Stimulated activated memory B cell treated with anti-CD40 and anti-IgM and Interleukin-4, amounts not matched to agents 10 μg/mL and 1 μg/mL and 100 μg/mL, for 72 hours (primary cell): ENCODE results near the gene SIVA1.

Experiments
- ATAC-seq: fragments of 150-1000 bp; cut with Tn5 transposase; 2 replicates; pipeline ENCODE4 v1.10.0; 2021
- H3K27ac Mint-ChIP-seq: one replicate; pipeline ENCODE4 v1.8.0; 2022; ENCODE audit warnings: mild to moderate bottlenecking, mixed read lengths
- H3K27me3 Mint-ChIP-seq: one replicate; pipeline ENCODE4 v1.8.0; 2022; ENCODE audit warnings: mixed read lengths
- H3K36me3 Mint-ChIP-seq: one replicate; pipeline ENCODE4 v1.8.0; 2022; ENCODE audit warnings: mixed read lengths
- H3K4me1 Mint-ChIP-seq: one replicate; pipeline ENCODE4 v1.8.0; 2022; ENCODE audit warnings: mixed read lengths
- H3K4me3 Mint-ChIP-seq: one replicate; pipeline ENCODE4 v1.8.0; 2022; ENCODE audit warnings: mild to moderate bottlenecking, moderate library complexity, mixed read lengths
- H3K9me3 Mint-ChIP-seq: one replicate; pipeline ENCODE4 v1.8.0; 2022; ENCODE audit warnings: mixed read lengths

The SIVA1 gene

DNA sequence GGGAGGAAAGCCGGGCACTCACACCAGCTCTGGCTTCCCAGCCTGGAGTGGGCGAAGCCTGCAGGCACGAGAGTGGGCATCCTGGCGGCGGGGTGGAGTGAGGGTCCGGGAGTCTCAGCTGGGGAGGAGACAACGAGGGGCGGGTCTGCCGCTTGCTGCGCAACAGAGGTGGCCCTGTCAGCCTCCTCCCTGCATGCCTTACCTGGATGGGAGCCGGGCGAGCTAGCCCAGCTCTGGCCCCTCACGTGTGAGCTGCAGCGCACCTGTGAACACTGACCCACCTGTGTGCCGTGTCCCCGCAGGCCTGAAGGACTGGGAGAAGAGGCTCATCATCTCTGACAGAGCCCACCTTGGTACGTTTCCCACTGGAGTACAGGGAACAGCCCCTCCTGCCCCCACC lies 13.9 kb upstream of the SIVA1 start:
- H3K4me1 Mint-ChIP-seq, result peaks cover 17% of the 10 kb centered on the region
- H3K36me3 Mint-ChIP-seq, result no peaks in the 10 kb centered on the region
- H3K27me3 Mint-ChIP-seq, result peaks cover 71% of the 10 kb centered on the region
- H3K27ac Mint-ChIP-seq, result no peak overlapping the region
- no peak for ATAC-seq
- no peaks in the 10 kb centered on the region for H3K9me3 Mint-ChIP-seq
- no peak overlapping the region for H3K4me3 Mint-ChIP-seq

DNA sequence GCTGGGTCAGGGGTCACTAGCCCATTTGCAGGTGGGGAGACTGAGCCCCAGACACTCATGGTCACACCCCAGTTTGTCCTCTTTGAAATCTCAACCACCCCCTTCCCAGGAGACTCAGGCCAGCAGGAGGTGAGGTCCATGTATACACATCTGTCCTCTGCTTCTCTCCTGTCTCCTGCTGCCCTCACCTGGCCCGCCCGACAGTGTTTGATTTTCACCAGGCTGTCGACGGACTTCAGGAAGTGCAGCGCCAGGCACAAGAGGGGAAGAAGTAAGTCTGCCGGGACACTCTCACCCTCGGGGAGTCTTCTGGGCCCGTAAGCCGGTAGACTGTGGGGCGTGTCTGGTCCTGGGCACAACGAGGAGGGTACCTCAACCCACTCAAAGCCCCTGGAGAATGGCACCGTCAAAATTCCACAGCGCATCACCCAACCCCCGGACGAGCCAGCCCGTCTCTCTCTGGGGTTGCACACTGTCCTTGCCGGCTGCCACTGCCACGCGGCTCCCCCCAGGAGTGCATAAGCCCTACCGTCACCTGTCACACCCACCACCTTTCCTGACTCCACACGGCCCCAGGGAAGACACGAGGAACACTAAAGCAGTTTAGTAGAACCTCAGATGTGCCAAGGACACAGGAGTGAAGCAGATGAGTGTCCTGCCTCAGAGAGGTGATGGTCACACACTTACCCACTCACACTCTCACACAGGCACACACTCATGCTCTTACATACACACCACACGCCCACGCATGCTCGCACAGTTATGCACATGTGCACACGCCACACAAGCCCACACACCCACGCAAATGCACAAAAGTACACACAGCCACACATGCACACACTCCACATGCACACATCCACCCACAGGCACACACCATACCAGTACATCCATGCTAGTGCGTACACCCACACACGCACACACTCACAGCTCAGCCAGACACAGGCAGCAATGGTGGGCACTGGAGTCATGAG lies 13.1 kb upstream of the SIVA1 start:
- Mint-ChIP-seq H3K9me3 (no peaks in the 10 kb centered on the region), H3K36me3 (no peaks in the 10 kb centered on the region), H3K27ac (no peak overlapping the region), H3K27me3 (peaks cover 64% of the 10 kb centered on the region), H3K4me1 (peaks cover 17% of the 10 kb centered on the region), H3K4me3 (no peak overlapping the region)
- ATAC-seq, result no peak

GRCh38 chr14:104741108-104741802 lies 11.7 kb upstream of the SIVA1 start:
- Mint-ChIP-seq H3K27ac (peak overlapping the region; percentile 24), H3K36me3 (no peaks in the 10 kb centered on the region), H3K4me1 (peaks cover 24% of the 10 kb centered on the region), H3K4me3 (no peak overlapping the region), H3K27me3 (peaks cover 54% of the 10 kb centered on the region), H3K9me3 (no peaks in the 10 kb centered on the region)
- no peak for ATAC-seq

- Mint-ChIP-seq H3K4me3 (no peak overlapping the region), H3K36me3 (no peaks in the 10 kb centered on the region), H3K27ac (peak overlapping the region; percentile 24), H3K27me3 (peaks cover 54% of the 10 kb centered on the region), H3K4me1 (peaks cover 27% of the 10 kb centered on the region), H3K9me3 (no peaks in the 10 kb centered on the region)
- ATAC-seq, result peak; percentile 68
Measured at GRCh38 chr14:104741803-104742251, 11.1 kb upstream of the SIVA1 start.

DNA sequence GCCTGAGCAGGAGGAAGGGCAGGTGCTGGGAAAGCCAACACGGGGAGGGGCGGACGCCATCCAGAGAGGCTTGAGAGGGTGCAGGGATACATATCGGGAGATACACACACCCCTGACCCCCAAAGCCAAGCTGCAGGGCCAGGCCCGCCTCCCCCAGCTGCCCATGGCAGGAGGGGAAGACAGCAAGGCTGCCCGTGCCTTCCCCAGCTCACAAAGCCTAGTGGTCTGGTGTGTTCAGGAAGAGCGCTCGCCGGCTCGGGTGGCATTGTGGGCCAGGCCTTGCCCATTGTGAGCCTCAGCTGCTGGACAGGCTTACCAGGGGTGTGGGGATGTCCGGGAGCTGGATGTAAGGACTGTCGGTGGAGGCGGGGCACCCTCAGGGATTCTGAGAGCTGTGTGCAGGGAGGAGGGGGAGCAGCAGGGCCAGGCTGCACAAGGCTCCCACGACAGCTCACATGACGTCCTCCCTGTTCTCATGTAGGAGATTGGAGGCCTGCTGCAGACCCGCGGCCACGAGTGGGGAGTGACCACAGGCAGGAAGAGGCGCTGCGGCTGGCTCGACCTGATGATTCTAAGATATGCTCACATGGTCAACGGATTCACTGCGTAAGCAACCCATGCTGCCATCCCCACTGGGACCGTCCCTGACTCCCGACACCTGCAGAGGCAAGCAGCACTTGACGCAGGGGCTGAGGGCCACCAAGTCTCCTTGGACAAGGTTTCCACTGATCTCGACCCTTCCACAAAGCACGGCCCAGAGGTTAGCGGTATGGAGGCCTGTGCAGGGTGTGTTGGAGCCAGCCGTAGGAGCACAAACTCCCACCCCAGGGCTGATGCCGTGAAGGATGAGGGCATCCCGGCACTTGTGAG lies 10.1 kb upstream of the SIVA1 start:
- H3K36me3 Mint-ChIP-seq, result no peaks in the 10 kb centered on the region
- peaks cover 48% of the 10 kb centered on the region for H3K27me3 Mint-ChIP-seq
- peaks cover 27% of the 10 kb centered on the region for H3K4me1 Mint-ChIP-seq
- H3K27ac Mint-ChIP-seq, result no peak overlapping the region
- ATAC-seq, result no peak
- no peak overlapping the region for H3K4me3 Mint-ChIP-seq
- H3K9me3 Mint-ChIP-seq, result no peaks in the 10 kb centered on the region

DNA sequence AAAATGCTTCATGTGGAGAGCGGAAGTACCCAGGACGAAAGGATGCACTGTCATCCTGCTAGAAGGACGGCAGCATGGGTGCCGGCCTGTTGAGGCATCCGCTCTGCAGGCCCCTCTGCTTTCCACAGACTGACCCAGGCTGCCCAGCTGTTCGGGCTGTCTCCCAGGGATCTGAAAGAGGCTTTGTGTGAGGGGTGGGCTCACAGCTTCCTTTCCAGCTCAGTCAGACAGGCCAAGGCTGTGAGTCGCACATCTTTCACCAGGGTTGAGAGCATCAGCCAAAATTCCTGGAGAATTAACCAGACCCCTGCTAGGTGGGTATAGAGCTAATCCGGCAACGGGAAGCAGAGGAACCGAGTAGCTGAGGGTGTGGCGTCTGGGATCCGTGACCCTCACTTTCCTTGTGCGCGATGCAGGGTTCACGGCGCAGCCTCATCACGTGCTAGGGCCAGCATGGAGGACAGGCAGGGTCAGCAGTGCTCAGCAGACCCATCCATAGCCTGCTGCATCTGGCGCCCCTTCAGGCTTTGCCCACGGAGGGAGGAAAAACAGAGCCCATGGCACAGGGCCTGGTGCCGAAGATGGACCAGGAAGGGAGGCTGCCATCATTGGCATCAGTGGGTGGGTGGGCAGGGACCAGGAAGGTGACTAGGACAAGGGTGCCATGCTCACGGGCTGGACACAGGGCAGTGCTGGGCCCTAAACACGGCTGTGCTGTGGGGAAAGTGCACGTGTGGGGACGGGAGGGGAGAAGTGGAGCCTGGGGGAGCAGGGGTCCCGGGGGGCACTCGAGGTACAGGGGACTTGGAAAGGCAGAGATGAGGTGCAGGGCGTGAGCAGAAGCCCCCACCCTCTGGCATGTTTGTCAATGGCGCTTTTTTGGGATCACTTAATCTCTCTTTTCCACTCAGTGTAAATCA lies 9.2 kb upstream of the SIVA1 start:
- H3K36me3 Mint-ChIP-seq, result no peaks in the 10 kb centered on the region
- H3K4me1 Mint-ChIP-seq, result peaks cover 29% of the 10 kb centered on the region
- no peak overlapping the region for H3K4me3 Mint-ChIP-seq
- H3K27me3 Mint-ChIP-seq, result peaks cover 39% of the 10 kb centered on the region
- ATAC-seq, result no peak
- H3K27ac Mint-ChIP-seq, result no peak overlapping the region
- no peaks in the 10 kb centered on the region for H3K9me3 Mint-ChIP-seq

- H3K36me3 Mint-ChIP-seq, result no peaks in the 10 kb centered on the region
- no peak for ATAC-seq
- H3K4me1 Mint-ChIP-seq, result peaks cover 36% of the 10 kb centered on the region
- peaks cover 36% of the 10 kb centered on the region for H3K27me3 Mint-ChIP-seq
- H3K27ac Mint-ChIP-seq, result no peak overlapping the region
- H3K9me3 Mint-ChIP-seq, result no peaks in the 10 kb centered on the region
- no peak overlapping the region for H3K4me3 Mint-ChIP-seq
Measured at GRCh38 chr14:104744484-104744883, 8.5 kb upstream of the SIVA1 start.

DNA sequence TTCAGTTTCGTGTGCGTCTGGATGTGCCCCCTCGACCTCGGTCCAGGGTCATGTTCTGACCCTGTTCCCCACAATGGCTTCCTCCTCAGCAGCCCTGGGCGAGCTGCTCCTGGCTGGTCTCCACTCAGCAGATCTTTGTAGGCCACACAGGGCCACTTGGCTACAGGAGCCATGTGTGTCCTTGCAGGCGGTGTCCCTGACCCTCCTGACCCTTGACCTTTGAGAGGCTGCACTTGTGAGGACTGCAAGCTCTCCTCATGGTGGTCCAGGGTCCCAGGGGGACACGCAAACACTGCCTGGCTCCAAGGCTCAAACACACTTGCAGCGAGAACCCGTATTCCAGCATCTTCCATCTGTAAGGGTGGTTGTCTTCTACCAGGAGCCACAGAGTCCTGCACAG lies 7.5 kb upstream of the SIVA1 start:
- peaks cover 30% of the 10 kb centered on the region for H3K4me1 Mint-ChIP-seq
- no peak overlapping the region for H3K4me3 Mint-ChIP-seq
- H3K27me3 Mint-ChIP-seq, result peaks cover 29% of the 10 kb centered on the region
- H3K9me3 Mint-ChIP-seq, result no peaks in the 10 kb centered on the region
- no peak for ATAC-seq
- no peak overlapping the region for H3K27ac Mint-ChIP-seq
- H3K36me3 Mint-ChIP-seq, result no peaks in the 10 kb centered on the region

- Mint-ChIP-seq H3K9me3 (no peaks in the 10 kb centered on the region), H3K27ac (no peak overlapping the region), H3K36me3 (no peaks in the 10 kb centered on the region), H3K4me3 (no peak overlapping the region), H3K4me1 (peaks cover 29% of the 10 kb centered on the region), H3K27me3 (peaks cover 24% of the 10 kb centered on the region)
- peak; percentile 72 for ATAC-seq
Measured at GRCh38 chr14:104746071-104746545, 6.8 kb upstream of the SIVA1 start.

DNA sequence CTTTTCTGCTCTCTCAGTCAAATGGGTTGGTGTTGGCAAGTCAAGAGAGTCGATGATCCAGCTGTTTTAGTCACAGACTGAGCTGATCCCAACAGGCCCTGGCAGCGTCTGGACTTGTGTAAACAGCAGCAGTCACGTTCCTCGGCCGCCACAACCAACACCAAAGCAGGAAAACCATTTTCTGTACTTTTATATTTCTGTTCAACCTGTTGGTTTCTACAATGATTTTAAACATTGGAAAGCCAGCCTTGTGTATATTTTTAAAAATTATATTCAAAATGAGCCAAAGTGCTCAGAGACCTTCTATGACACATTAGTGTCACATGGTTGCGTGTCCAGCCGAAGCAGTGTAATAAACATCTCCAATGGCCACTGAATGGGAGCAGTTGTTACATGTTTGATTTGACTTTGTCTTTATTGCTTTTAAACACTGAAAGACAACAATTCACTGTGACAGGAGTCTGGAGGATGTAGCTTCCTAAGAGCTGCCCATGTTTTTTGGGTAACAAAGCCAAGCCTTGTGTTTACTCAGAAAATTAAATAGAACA lies 5.9 kb upstream of the SIVA1 start:
- Mint-ChIP-seq H3K4me1 (peaks cover 21% of the 10 kb centered on the region), H3K36me3 (no peaks in the 10 kb centered on the region), H3K27ac (no peak overlapping the region), H3K4me3 (no peak overlapping the region), H3K9me3 (no peaks in the 10 kb centered on the region), H3K27me3 (peaks cover 15% of the 10 kb centered on the region)
- no peak for ATAC-seq

DNA sequence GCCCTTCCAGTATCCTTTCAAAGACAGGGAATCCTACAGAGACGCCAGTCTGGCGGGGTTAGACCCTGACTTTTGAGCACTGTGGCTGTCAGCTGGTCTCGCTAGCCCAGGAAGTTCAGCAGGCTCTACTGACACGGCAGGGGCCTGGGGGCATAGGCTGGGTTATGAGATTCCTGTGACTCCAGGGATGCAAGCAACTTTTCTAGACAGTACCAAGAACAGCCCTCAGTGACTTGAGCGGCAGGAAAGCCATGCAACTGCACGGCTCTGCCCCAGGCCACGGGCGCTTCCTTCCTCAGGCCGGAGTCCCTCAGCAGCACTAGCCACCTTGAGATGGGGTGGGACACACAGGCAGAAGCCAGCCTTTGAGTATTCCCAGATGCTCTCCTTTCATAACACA lies 5.1 kb upstream of the SIVA1 start:
- Mint-ChIP-seq H3K36me3 (no peaks in the 10 kb centered on the region), H3K27me3 (peaks cover 6% of the 10 kb centered on the region), H3K4me1 (peaks cover 19% of the 10 kb centered on the region), H3K27ac (no peak overlapping the region), H3K4me3 (no peak overlapping the region), H3K9me3 (no peaks in the 10 kb centered on the region)
- no peak for ATAC-seq

DNA sequence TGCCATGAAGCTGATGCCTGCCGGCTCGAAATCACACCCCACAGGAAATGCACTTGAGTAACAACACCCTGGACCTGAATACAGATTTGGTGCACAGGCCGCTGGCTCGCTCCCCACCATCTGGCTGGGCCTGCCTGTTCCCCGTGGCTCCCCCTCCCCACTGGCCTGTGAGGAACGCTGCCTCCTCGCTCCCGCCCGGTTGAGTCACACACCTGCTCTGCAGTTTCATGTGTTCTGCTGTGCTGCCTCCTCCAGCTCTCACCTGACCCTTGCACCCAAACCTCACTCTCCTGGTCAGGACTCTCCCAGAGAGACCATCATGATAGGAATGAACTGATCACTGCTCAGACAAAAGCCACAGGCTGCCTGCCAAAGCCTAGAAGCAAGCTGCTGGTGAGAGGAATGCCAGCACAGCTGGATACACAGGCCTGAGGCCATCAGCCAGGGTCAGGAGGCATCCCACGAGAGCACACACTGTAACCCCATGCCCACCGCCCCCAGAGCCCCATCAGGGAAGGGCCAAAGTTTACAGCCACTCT lies 3.8 kb upstream of the SIVA1 start:
- Mint-ChIP-seq H3K27ac (peak overlapping the region; percentile 17), H3K9me3 (no peaks in the 10 kb centered on the region), H3K36me3 (no peaks in the 10 kb centered on the region), H3K4me1 (peaks cover 27% of the 10 kb centered on the region), H3K4me3 (no peak overlapping the region), H3K27me3 (no peaks in the 10 kb centered on the region)
- no peak for ATAC-seq

DNA sequence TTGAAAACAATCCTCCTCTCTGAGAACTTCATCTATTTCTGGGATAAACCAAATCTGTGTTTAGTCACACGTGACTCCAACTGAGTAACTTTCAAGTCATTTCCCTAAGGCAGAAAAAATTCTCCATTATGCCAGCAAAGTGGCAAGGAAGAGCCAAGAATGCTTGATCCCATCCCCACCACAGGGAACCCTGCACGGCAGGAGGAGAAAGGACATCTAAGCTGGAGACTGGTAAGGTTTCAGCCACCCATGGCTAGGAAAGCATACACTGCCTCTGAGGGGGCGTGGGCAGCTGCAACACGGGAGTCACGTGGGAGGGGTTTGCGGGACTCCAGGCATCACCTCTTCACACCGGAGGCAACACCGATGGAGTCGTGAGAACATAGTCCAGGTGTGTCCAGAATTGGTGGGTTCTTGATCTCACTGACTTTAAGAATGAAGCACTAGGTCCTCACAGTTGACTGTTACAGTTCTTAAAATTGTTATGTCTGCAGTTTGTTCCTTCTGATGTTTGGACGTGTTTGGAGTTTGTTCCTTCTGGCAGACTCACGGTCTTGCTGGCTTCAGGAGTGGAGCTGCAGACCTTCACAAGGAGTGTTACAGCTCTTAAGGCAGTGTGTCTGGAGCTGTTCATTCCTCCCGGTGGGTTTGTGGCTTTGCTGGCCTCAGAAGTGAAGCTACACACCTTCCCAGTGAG lies 2.7 kb upstream of the SIVA1 start:
- Mint-ChIP-seq H3K27ac (no peak overlapping the region), H3K36me3 (peaks cover 4% of the 10 kb centered on the region), H3K4me1 (peaks cover 38% of the 10 kb centered on the region), H3K4me3 (no peak overlapping the region), H3K27me3 (no peaks in the 10 kb centered on the region), H3K9me3 (no peaks in the 10 kb centered on the region)
- no peak for ATAC-seq
